BJ (cell line): Measurements from ENCODE around the gene RPRML. TPM values are rescaled to one million over a fixed set of nuclear protein-coding genes. Genes with fewer than 3 reads are reported as not detected.

Experiments
- CTCF ChIA-PET: fragments of 350-600 bp; formaldehyde crosslinking; extraction: SDS; loops from one replicate; lab custom pipeline; 2021; ENCODE audit warnings: antibody characterized with exemption, inconsistent platforms; lab: Yijun Ruan, JAX
- POLR2A ChIA-PET: fragments of 300-600 bp; sonication (Branson Sonifier 250); formaldehyde crosslinking; extraction: SDS; loops from one replicate; lab custom pipeline; 2021; ENCODE audit warnings: antibody characterized with exemption; lab: Charles Lee
- DNase-seq: peaks from one replicate; pipeline ENCODE4 v3.0.0-alpha.2; 2011; ENCODE audit warnings: low read depth
- H3K27me3 ChIP-seq: 2 replicates; pipeline ENCODE4 v1.6.0; 2011; ENCODE audit warnings: low read length; ENCODE audit not compliant: control insufficient read depth, insufficient read depth
- H3K36me3 ChIP-seq: 2 replicates; pipeline ENCODE4 v1.5.1; 2011; ENCODE audit warnings: low read length; ENCODE audit not compliant: control insufficient read depth, insufficient read depth
- H3K4me3 ChIP-seq: 2 replicates; pipeline ENCODE4 v1.5.1; 2011; ENCODE audit warnings: low read depth, mild to moderate bottlenecking, control low read depth, low read length
- polyA plus RNA-seq: library from polyadenylated mRNA; depleted of rRNA; stranded (reverse); fragments of >200 nt; gene quantifications from 2 replicates; pipeline ENCODE4 v1.2.3, GENCODE V29; 2011; rRNA removed
- small RNA-seq: library from RNA; depleted of rRNA; stranded (forward); fragments of <200 nt; gene quantifications from one replicate; pipeline ENCODE3, GENCODE V24; 2012; ENCODE audit warnings: low replicate concordance, low read depth; ENCODE audit not compliant: insufficient read length
- TF ChIP-seq, protein P1 (sequence below): IDR thresholded peaks from 2 replicates; pipeline ENCODE4 v1.5.1; 2011; ENCODE audit warnings: low read depth, mild to moderate bottlenecking, control low read depth, inconsistent platforms, low read length, moderate library complexity; ENCODE audit not compliant: insufficient read depth

The RPRML gene
- polyA plus RNA-seq, 1 experiment: not detected

DNA sequence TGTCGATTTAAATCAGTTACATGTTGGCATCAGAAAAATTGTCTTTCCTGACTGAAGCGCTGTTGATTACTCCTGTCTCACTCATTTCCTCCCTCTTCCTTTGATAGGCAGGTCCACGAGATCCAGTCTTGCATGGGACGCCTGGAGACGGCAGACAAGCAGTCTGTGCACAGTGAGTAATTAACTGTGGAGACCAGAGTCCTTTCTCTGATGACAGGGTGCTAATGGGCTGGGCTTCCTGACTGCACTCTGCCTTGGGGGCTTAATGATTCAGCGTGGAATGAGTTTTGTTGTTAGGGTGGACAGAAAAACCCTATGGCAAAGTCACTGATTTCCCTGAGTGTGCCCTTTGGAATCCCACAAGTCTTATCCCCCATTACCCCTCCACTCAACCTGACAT, 49.6 kb downstream of the RPRML start:
- H3K27me3 ChIP-seq: no peaks in the 10 kb centered on the region
- no peak overlapping the region for H3K4me3 ChIP-seq
- ChIA-PET POLR2A (no interaction called here), CTCF (interaction anchor here (0.9 to 2.5 kb wide), 3 partner anchors 13 to 87 kb away, joined by 4 to 15 read pairs (median 5); no protein-coding TSS in a partner anchor)
- TF ChIP-seq, protein P1, sequence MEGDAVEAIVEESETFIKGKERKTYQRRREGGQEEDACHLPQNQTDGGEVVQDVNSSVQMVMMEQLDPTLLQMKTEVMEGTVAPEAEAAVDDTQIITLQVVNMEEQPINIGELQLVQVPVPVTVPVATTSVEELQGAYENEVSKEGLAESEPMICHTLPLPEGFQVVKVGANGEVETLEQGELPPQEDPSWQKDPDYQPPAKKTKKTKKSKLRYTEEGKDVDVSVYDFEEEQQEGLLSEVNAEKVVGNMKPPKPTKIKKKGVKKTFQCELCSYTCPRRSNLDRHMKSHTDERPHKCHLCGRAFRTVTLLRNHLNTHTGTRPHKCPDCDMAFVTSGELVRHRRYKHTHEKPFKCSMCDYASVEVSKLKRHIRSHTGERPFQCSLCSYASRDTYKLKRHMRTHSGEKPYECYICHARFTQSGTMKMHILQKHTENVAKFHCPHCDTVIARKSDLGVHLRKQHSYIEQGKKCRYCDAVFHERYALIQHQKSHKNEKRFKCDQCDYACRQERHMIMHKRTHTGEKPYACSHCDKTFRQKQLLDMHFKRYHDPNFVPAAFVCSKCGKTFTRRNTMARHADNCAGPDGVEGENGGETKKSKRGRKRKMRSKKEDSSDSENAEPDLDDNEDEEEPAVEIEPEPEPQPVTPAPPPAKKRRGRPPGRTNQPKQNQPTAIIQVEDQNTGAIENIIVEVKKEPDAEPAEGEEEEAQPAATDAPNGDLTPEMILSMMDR: no peak
- peaks cover 16% of the 10 kb centered on the region for H3K36me3 ChIP-seq
- DNase-seq: peak; percentile 39

DNA sequence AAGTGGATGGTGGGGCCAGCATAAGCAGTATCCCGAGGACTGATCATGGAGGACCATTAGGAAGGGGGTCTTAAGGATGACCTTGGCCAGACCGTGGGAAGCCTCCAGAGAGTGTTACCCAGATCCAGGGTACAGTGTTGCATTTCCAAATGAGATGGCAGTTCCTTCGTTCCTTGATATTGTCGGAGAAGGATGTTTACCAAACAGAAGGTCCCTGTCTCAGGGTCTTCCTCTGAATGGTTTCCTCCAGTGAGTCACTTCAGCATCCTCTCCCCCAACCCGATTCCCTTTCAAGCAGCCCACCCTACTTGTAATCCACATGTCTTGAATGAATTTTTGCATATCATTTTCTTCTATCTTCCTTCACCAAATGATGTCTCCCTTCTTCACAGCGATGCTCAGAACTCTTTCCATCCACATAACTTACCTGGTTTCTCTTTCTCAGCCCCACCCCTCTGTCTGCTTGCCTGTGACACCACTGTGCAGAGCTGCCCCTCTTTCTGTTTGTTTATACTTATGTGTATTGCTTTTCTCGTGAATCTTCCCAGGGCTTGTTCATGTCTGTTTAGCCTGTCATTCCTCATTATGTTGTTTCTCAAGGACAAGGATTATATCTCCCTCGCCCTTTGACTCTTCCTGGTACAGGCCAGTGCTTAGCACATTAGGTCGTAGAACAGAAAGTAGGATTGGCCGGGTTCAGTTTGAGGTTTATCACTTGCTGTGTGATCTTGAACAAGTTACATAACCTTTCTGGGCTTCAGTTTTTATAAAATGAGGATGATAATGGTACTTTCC, 50.4 kb downstream of the RPRML start:
- H3K27me3 ChIP-seq: no peaks in the 10 kb centered on the region

More for the DNA sequence above, 50.4 kb downstream of the RPRML start:
- ChIA-PET CTCF (interaction anchor here (2.5 kb wide), 1 partner anchor 14 kb away, joined by 15 read pairs; no protein-coding TSS in a partner anchor), POLR2A (no interaction called here)
- no peak overlapping the region for H3K4me3 ChIP-seq
- peaks cover 12% of the 10 kb centered on the region for H3K36me3 ChIP-seq
- DNase-seq: no peak
- TF ChIP-seq, protein P1: no peak

Small RNA genes within 50 kb of the gene (small RNA-seq; reads per million reads assigned to genes)
- gene MIR5089: not detected

Other genes with a start within 250 kb of the RPRML start
- 2.8 TPM in 2 replicates for gene WNT3, start 160.6 kb downstream of the RPRML start, polyA plus RNA-seq
- not detected in 2 replicates for gene WNT9B, start 127.7 kb downstream of the RPRML start, polyA plus RNA-seq
- 72.8 and 82.0 TPM in 2 replicates for gene GOSR2, start 56.1 kb downstream of the RPRML start, polyA plus RNA-seq
- 65.3 and 112 TPM in 2 replicates for gene CDC27, start 210.0 kb upstream of the RPRML start, polyA plus RNA-seq
- gene MYL4, start 230.1 kb upstream of the RPRML start, polyA plus RNA-seq: 0.13 and 0.21 TPM in 2 replicates